Measurements from ENCODE around the gene IL17F. TPM values are rescaled to one million over a fixed set of nuclear protein-coding genes. Genes with fewer than 3 reads are reported as not detected.

Gene IL17F
- total RNA-seq, 4 donors from 2014 or later = not detected

DNA sequence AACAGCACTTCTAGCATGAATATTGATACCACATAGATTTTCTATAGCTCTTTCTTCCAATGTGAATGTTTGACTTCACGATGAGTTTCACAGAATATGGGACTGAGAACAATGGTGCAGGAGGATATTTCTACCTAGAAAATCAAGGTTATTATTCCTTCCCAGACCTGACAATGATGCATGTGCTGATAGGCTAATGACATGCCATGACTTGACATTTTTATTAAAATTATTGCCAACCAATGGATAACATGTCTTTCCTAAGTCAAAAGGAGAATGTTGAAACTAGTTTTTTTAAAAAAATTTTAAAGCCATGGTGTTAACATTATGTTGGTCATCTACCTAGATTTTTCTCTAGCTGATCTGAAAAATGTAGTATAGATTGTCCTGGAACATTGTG is 57.2 kb downstream of the IL17F start:
- intact Hi-C loops (cut with DNase I; ENCODE audit: low total_unique reads) = no loop called here
- DNase-seq (ENCODE audit: low spot score in 2 of 2) = no peak
- TF ChIP-seq, protein P1, sequence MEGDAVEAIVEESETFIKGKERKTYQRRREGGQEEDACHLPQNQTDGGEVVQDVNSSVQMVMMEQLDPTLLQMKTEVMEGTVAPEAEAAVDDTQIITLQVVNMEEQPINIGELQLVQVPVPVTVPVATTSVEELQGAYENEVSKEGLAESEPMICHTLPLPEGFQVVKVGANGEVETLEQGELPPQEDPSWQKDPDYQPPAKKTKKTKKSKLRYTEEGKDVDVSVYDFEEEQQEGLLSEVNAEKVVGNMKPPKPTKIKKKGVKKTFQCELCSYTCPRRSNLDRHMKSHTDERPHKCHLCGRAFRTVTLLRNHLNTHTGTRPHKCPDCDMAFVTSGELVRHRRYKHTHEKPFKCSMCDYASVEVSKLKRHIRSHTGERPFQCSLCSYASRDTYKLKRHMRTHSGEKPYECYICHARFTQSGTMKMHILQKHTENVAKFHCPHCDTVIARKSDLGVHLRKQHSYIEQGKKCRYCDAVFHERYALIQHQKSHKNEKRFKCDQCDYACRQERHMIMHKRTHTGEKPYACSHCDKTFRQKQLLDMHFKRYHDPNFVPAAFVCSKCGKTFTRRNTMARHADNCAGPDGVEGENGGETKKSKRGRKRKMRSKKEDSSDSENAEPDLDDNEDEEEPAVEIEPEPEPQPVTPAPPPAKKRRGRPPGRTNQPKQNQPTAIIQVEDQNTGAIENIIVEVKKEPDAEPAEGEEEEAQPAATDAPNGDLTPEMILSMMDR (IDR thresholded peaks at IDR 0.05) = no peak
- TF ChIP-seq POLR2A (IDR thresholded peaks at IDR 0.05) = no peak
- WGBS, 2 donors = 88 to 94% methylated on average over 1 of the region's 1 CpG
- H3K4me3 ChIP-seq (ENCODE audit: low read depth, poor library complexity, severe bottlenecking) = no peak overlapping the region

Other genes starting within 250 kb of the IL17F start
- gene PKHD1, start 156.9 kb downstream of the IL17F start, total RNA-seq = under 1 TPM in 3 of 4 donors, not detected in 1; 0.04 to 0.32 (median 0.22) TPM
- gene IL17A, start 58.1 kb downstream of the IL17F start, total RNA-seq = not detected
- 10 to 100 TPM; 17.8 to 33.6 (median 25.3) TPM for gene MCM3, start 40.2 kb upstream of the IL17F start, total RNA-seq
- gene PAQR8, start 117.7 kb upstream of the IL17F start, total RNA-seq = 1 to 10 TPM; 1.6 to 4.3 (median 2.1) TPM
- gene EFHC1, start 175.8 kb upstream of the IL17F start, total RNA-seq = 10 to 100 TPM; 12.2 to 22.8 (median 18.1) TPM